ENCODE data around the gene SHROOM3. TPM values are rescaled to one million over a fixed set of nuclear protein-coding genes. Genes with fewer than 3 reads are reported as not detected.

Gene SHROOM3
- total RNA-seq, 2 donors from 2014 or later, result not detected

GRCh38 chr4:76494871-76495590 lies 60.0 kb downstream of the SHROOM3 start:
- Mint-ChIP-seq H3K36me3 (ENCODE audit: low read depth) (no peaks in the 10 kb centered on the region), H3K4me3 (no peak overlapping the region), H3K27me3 (peaks cover 14% of the 10 kb centered on the region), H3K9me3 (no peaks in the 10 kb centered on the region), H3K27ac (no peak overlapping the region), H3K4me1 (no peaks in the 10 kb centered on the region)
- ATAC-seq (replicated peaks), result no peak

GRCh38 chr4:76498550-76498949 lies 63.5 kb downstream of the SHROOM3 start:
- H3K4me3 Mint-ChIP-seq, result no peak overlapping the region
- no peak for ATAC-seq (replicated peaks)
- no peak overlapping the region for H3K27ac Mint-ChIP-seq
- peaks cover 22% of the 10 kb centered on the region for H3K27me3 Mint-ChIP-seq
- H3K4me1 Mint-ChIP-seq, result no peaks in the 10 kb centered on the region
- no peaks in the 10 kb centered on the region for H3K36me3 Mint-ChIP-seq (ENCODE audit: low read depth)
- H3K9me3 Mint-ChIP-seq, result no peaks in the 10 kb centered on the region

GRCh38 chr4:76499461-76499860 lies 64.4 kb downstream of the SHROOM3 start:
- Mint-ChIP-seq H3K27ac (no peak overlapping the region), H3K27me3 (peaks cover 22% of the 10 kb centered on the region), H3K4me1 (no peaks in the 10 kb centered on the region), H3K36me3 (ENCODE audit: low read depth) (no peaks in the 10 kb centered on the region), H3K4me3 (no peak overlapping the region), H3K9me3 (no peaks in the 10 kb centered on the region)
- no peak for ATAC-seq (replicated peaks)

- no peaks in the 10 kb centered on the region for H3K4me1 Mint-ChIP-seq
- no peaks in the 10 kb centered on the region for H3K9me3 Mint-ChIP-seq
- no peak overlapping the region for H3K27ac Mint-ChIP-seq
- no peaks in the 10 kb centered on the region for H3K36me3 Mint-ChIP-seq (ENCODE audit: low read depth)
- peaks cover 25% of the 10 kb centered on the region for H3K27me3 Mint-ChIP-seq
- no peak for ATAC-seq (replicated peaks)
- H3K4me3 Mint-ChIP-seq, result no peak overlapping the region
These were observed 67.9 kb downstream of the SHROOM3 start for GRCh38 chr4:76502886-76503285.

- no peak for ATAC-seq (replicated peaks)
- no peaks in the 10 kb centered on the region for H3K36me3 Mint-ChIP-seq (ENCODE audit: low read depth)
- H3K9me3 Mint-ChIP-seq, result no peaks in the 10 kb centered on the region
- peaks cover 21% of the 10 kb centered on the region for H3K27me3 Mint-ChIP-seq
- no peak overlapping the region for H3K27ac Mint-ChIP-seq
- H3K4me1 Mint-ChIP-seq, result no peaks in the 10 kb centered on the region
- H3K4me3 Mint-ChIP-seq, result no peak overlapping the region
These were observed 69.8 kb downstream of the SHROOM3 start for GRCh38 chr4:76504613-76505465.

- Mint-ChIP-seq H3K9me3 (no peaks in the 10 kb centered on the region), H3K36me3 (ENCODE audit: low read depth) (no peaks in the 10 kb centered on the region), H3K4me1 (no peaks in the 10 kb centered on the region), H3K27ac (no peak overlapping the region), H3K27me3 (peaks cover 11% of the 10 kb centered on the region), H3K4me3 (no peak overlapping the region)
- ATAC-seq (replicated peaks), result no peak
These were observed 76.9 kb downstream of the SHROOM3 start for GRCh38 chr4:76511947-76512346.

GRCh38 chr4:76513482-76513881 lies 78.5 kb downstream of the SHROOM3 start:
- H3K4me1 Mint-ChIP-seq, result no peaks in the 10 kb centered on the region
- no peak overlapping the region for H3K4me3 Mint-ChIP-seq
- no peaks in the 10 kb centered on the region for H3K9me3 Mint-ChIP-seq
- no peak overlapping the region for H3K27ac Mint-ChIP-seq
- no peak for ATAC-seq (replicated peaks)
- H3K27me3 Mint-ChIP-seq, result peaks cover 11% of the 10 kb centered on the region
- no peaks in the 10 kb centered on the region for H3K36me3 Mint-ChIP-seq (ENCODE audit: low read depth)

GRCh38 chr4:76514087-76514486 lies 79.1 kb downstream of the SHROOM3 start:
- Mint-ChIP-seq H3K27ac (no peak overlapping the region), H3K4me3 (no peak overlapping the region), H3K4me1 (no peaks in the 10 kb centered on the region)

GRCh38 chr4:76515975-76516843 lies 81.2 kb downstream of the SHROOM3 start:
- Mint-ChIP-seq H3K27me3 (peaks cover 11% of the 10 kb centered on the region), H3K36me3 (ENCODE audit: low read depth) (no peaks in the 10 kb centered on the region), H3K4me1 (no peaks in the 10 kb centered on the region), H3K9me3 (no peaks in the 10 kb centered on the region), H3K27ac (no peak overlapping the region), H3K4me3 (no peak overlapping the region)
- ATAC-seq (replicated peaks), result peak; percentile 71

More at GRCh38 chr4:76514087-76514486, 79.1 kb downstream of the SHROOM3 start:
- Mint-ChIP-seq H3K27me3 (peaks cover 11% of the 10 kb centered on the region), H3K36me3 (ENCODE audit: low read depth) (no peaks in the 10 kb centered on the region), H3K9me3 (no peaks in the 10 kb centered on the region)
- no peak for ATAC-seq (replicated peaks)

- Mint-ChIP-seq H3K27me3 (peaks cover 3% of the 10 kb centered on the region), H3K4me3 (no peak overlapping the region), H3K36me3 (ENCODE audit: low read depth) (no peaks in the 10 kb centered on the region), H3K27ac (no peak overlapping the region), H3K9me3 (no peaks in the 10 kb centered on the region), H3K4me1 (no peaks in the 10 kb centered on the region)
- no peak for ATAC-seq (replicated peaks)
These were observed 83.2 kb downstream of the SHROOM3 start for GRCh38 chr4:76518241-76518640.

- Mint-ChIP-seq H3K27me3 (peaks cover 10% of the 10 kb centered on the region), H3K36me3 (ENCODE audit: low read depth) (no peaks in the 10 kb centered on the region), H3K9me3 (no peaks in the 10 kb centered on the region), H3K27ac (no peak overlapping the region), H3K4me1 (no peaks in the 10 kb centered on the region), H3K4me3 (no peak overlapping the region)
- ATAC-seq (replicated peaks), result no peak
These were observed 88.6 kb downstream of the SHROOM3 start for GRCh38 chr4:76523593-76523992.

- no peaks in the 10 kb centered on the region for H3K9me3 Mint-ChIP-seq
- ATAC-seq (replicated peaks), result no peak
- H3K27me3 Mint-ChIP-seq, result peaks cover 10% of the 10 kb centered on the region
- H3K4me1 Mint-ChIP-seq, result no peaks in the 10 kb centered on the region
- H3K36me3 Mint-ChIP-seq (ENCODE audit: low read depth), result no peaks in the 10 kb centered on the region
- no peak overlapping the region for H3K27ac Mint-ChIP-seq
- no peak overlapping the region for H3K4me3 Mint-ChIP-seq
These were observed 90.7 kb downstream of the SHROOM3 start for GRCh38 chr4:76525751-76526150.

- H3K27me3 Mint-ChIP-seq, result peaks cover 12% of the 10 kb centered on the region
- H3K4me1 Mint-ChIP-seq, result no peaks in the 10 kb centered on the region
- no peaks in the 10 kb centered on the region for H3K9me3 Mint-ChIP-seq
- no peak for ATAC-seq (replicated peaks)
- H3K4me3 Mint-ChIP-seq, result no peak overlapping the region
- no peaks in the 10 kb centered on the region for H3K36me3 Mint-ChIP-seq (ENCODE audit: low read depth)
- no peak overlapping the region for H3K27ac Mint-ChIP-seq
These were observed 91.6 kb downstream of the SHROOM3 start for GRCh38 chr4:76526585-76526990.

GRCh38 chr4:76527666-76528065 lies 92.6 kb downstream of the SHROOM3 start:
- Mint-ChIP-seq H3K36me3 (ENCODE audit: low read depth) (no peaks in the 10 kb centered on the region), H3K9me3 (no peaks in the 10 kb centered on the region), H3K4me3 (no peak overlapping the region), H3K4me1 (no peaks in the 10 kb centered on the region), H3K27ac (no peak overlapping the region), H3K27me3 (peaks cover 13% of the 10 kb centered on the region)
- ATAC-seq (replicated peaks), result no peak
